ENCODE data around the gene CABLES2. TPM values are rescaled to one million over a fixed set of nuclear protein-coding genes. Genes with fewer than 3 reads are reported as not detected.

Gene CABLES2
- polyA plus RNA-seq, 2 donors = 1.6 to 2.4 TPM

GRCh38 chr20:62448788-62449187 is 41.7 kb upstream of the CABLES2 start:
- WGBS, 2 donors = 71 to 72% methylated on average over 14 of the region's 14 CpGs
- Histone ChIP-seq H3K4me1 (ENCODE audit: control insufficient read depth in 2 of 2, insufficient read depth in 2 of 2, low read length in 1 of 2) (no peaks in the 10 kb centered on the region), H3K4me3 (ENCODE audit: low read depth in 1 of 2, low read length in 2 of 2) (no peak overlapping the region), H3K36me3 (ENCODE audit: control insufficient read depth in 2 of 2, insufficient read depth in 2 of 2, low read length in 1 of 2) (no peaks in the 10 kb centered on the region), H3K9me3 (ENCODE audit: control insufficient read depth in 2 of 2, insufficient read depth in 1 of 2, low read depth in 1 of 2, low read length in 1 of 2) (no peaks in the 10 kb centered on the region), H3K27ac (ENCODE audit: low read depth in 2 of 2, low read length in 1 of 2) (no peak overlapping the region), H3K27me3 (ENCODE audit: control insufficient read depth in 1 of 2, insufficient read depth in 2 of 2, low read length in 2 of 2) (no peaks in the 10 kb centered on the region)

GRCh38 chr20:62448038-62448437 is 41.0 kb upstream of the CABLES2 start:
- Histone ChIP-seq H3K27ac (ENCODE audit: low read depth in 2 of 2, low read length in 1 of 2) (no peak overlapping the region), H3K36me3 (ENCODE audit: control insufficient read depth in 2 of 2, insufficient read depth in 2 of 2, low read length in 1 of 2) (no peaks in the 10 kb centered on the region), H3K4me3 (ENCODE audit: low read depth in 1 of 2, low read length in 2 of 2) (no peak overlapping the region), H3K27me3 (ENCODE audit: control insufficient read depth in 1 of 2, insufficient read depth in 2 of 2, low read length in 2 of 2) (no peaks in the 10 kb centered on the region), H3K9me3 (ENCODE audit: control insufficient read depth in 2 of 2, insufficient read depth in 1 of 2, low read depth in 1 of 2, low read length in 1 of 2) (no peaks in the 10 kb centered on the region), H3K4me1 (ENCODE audit: control insufficient read depth in 2 of 2, insufficient read depth in 2 of 2, low read length in 1 of 2) (no peaks in the 10 kb centered on the region)
- 62 to 69% methylated on average over 10 of the region's 10 CpGs for WGBS, 2 donors

GRCh38 chr20:62446888-62447869 is 40.1 kb upstream of the CABLES2 start:
- Histone ChIP-seq H3K27me3 (ENCODE audit: control insufficient read depth in 1 of 2, insufficient read depth in 2 of 2, low read length in 2 of 2) (no peaks in the 10 kb centered on the region), H3K4me3 (ENCODE audit: low read depth in 1 of 2, low read length in 2 of 2) (no peak overlapping the region), H3K36me3 (ENCODE audit: control insufficient read depth in 2 of 2, insufficient read depth in 2 of 2, low read length in 1 of 2) (no peaks in the 10 kb centered on the region), H3K27ac (ENCODE audit: low read depth in 2 of 2, low read length in 1 of 2) (no peak overlapping the region), H3K9me3 (ENCODE audit: control insufficient read depth in 2 of 2, insufficient read depth in 1 of 2, low read depth in 1 of 2, low read length in 1 of 2) (no peaks in the 10 kb centered on the region), H3K4me1 (ENCODE audit: control insufficient read depth in 2 of 2, insufficient read depth in 2 of 2, low read length in 1 of 2) (no peaks in the 10 kb centered on the region)
- WGBS, 2 donors = 78 to 85% methylated on average over 44 of the region's 44 CpGs

- Histone ChIP-seq H3K27me3 (ENCODE audit: control insufficient read depth in 1 of 2, insufficient read depth in 2 of 2, low read length in 2 of 2) (no peaks in the 10 kb centered on the region), H3K9me3 (ENCODE audit: control insufficient read depth in 2 of 2, insufficient read depth in 1 of 2, low read depth in 1 of 2, low read length in 1 of 2) (no peaks in the 10 kb centered on the region), H3K27ac (ENCODE audit: low read depth in 2 of 2, low read length in 1 of 2) (no peak overlapping the region), H3K4me1 (ENCODE audit: control insufficient read depth in 2 of 2, insufficient read depth in 2 of 2, low read length in 1 of 2) (no peaks in the 10 kb centered on the region), H3K36me3 (ENCODE audit: control insufficient read depth in 2 of 2, insufficient read depth in 2 of 2, low read length in 1 of 2) (no peaks in the 10 kb centered on the region), H3K4me3 (ENCODE audit: low read depth in 1 of 2, low read length in 2 of 2) (no peak overlapping the region)
- WGBS, 2 donors = 36 to 44% methylated on average over 12 of the region's 12 CpGs
These were observed 39.4 kb upstream of the CABLES2 start for GRCh38 chr20:62446481-62446880.

GRCh38 chr20:62445553-62446340 is 38.7 kb upstream of the CABLES2 start:
- no peaks in the 10 kb centered on the region for H3K4me1 ChIP-seq (ENCODE audit: control insufficient read depth in 2 of 2, insufficient read depth in 2 of 2, low read length in 1 of 2)
- H3K27me3 ChIP-seq (ENCODE audit: control insufficient read depth in 1 of 2, insufficient read depth in 2 of 2, low read length in 2 of 2) = no peaks in the 10 kb centered on the region
- H3K36me3 ChIP-seq (ENCODE audit: control insufficient read depth in 2 of 2, insufficient read depth in 2 of 2, low read length in 1 of 2) = no peaks in the 10 kb centered on the region
- no peaks in the 10 kb centered on the region for H3K9me3 ChIP-seq (ENCODE audit: control insufficient read depth in 2 of 2, insufficient read depth in 1 of 2, low read depth in 1 of 2, low read length in 1 of 2)
- 78 to 79% methylated on average over 28 to 34 of the region's 36 CpGs for WGBS, 2 donors
- no peak overlapping the region for H3K4me3 ChIP-seq (ENCODE audit: low read depth in 1 of 2, low read length in 2 of 2)
- H3K27ac ChIP-seq (ENCODE audit: low read depth in 2 of 2, low read length in 1 of 2) = no peak overlapping the region

GRCh38 chr20:62444286-62444685 is 37.2 kb upstream of the CABLES2 start:
- Histone ChIP-seq H3K36me3 (ENCODE audit: control insufficient read depth in 2 of 2, insufficient read depth in 2 of 2, low read length in 1 of 2) (no peaks in the 10 kb centered on the region), H3K27ac (ENCODE audit: low read depth in 2 of 2, low read length in 1 of 2) (no peak overlapping the region), H3K9me3 (ENCODE audit: control insufficient read depth in 2 of 2, insufficient read depth in 1 of 2, low read depth in 1 of 2, low read length in 1 of 2) (no peaks in the 10 kb centered on the region), H3K4me1 (ENCODE audit: control insufficient read depth in 2 of 2, insufficient read depth in 2 of 2, low read length in 1 of 2) (no peaks in the 10 kb centered on the region), H3K27me3 (ENCODE audit: control insufficient read depth in 1 of 2, insufficient read depth in 2 of 2, low read length in 2 of 2) (no peaks in the 10 kb centered on the region), H3K4me3 (ENCODE audit: low read depth in 1 of 2, low read length in 2 of 2) (no peak overlapping the region)
- WGBS, 2 donors = 90 to 98% methylated on average over 6 of the region's 6 CpGs

GRCh38 chr20:62441987-62442539 is 35.0 kb upstream of the CABLES2 start:
- H3K36me3 ChIP-seq (ENCODE audit: control insufficient read depth in 2 of 2, insufficient read depth in 2 of 2, low read length in 1 of 2) = no peaks in the 10 kb centered on the region
- 79 to 81% methylated on average over 15 to 16 of the region's 16 CpGs for WGBS, 2 donors
- peaks cover 0 to 3% of the 10 kb centered on the region in 2 donors for H3K27me3 ChIP-seq (ENCODE audit: control insufficient read depth in 1 of 2, insufficient read depth in 2 of 2, low read length in 2 of 2)
- H3K4me3 ChIP-seq (ENCODE audit: low read depth in 1 of 2, low read length in 2 of 2) = no peak overlapping the region
- no peaks in the 10 kb centered on the region for H3K9me3 ChIP-seq (ENCODE audit: control insufficient read depth in 2 of 2, insufficient read depth in 1 of 2, low read depth in 1 of 2, low read length in 1 of 2)
- peaks cover 0 to 3% of the 10 kb centered on the region in 2 donors for H3K4me1 ChIP-seq (ENCODE audit: control insufficient read depth in 2 of 2, insufficient read depth in 2 of 2, low read length in 1 of 2)
- H3K27ac ChIP-seq (ENCODE audit: low read depth in 2 of 2, low read length in 1 of 2) = no peak overlapping the region

- Histone ChIP-seq H3K27me3 (ENCODE audit: control insufficient read depth in 1 of 2, insufficient read depth in 2 of 2, low read length in 2 of 2) (peaks cover 0 to 3% of the 10 kb centered on the region in 2 donors), H3K27ac (ENCODE audit: low read depth in 2 of 2, low read length in 1 of 2) (no peak overlapping the region), H3K4me1 (ENCODE audit: control insufficient read depth in 2 of 2, insufficient read depth in 2 of 2, low read length in 1 of 2) (peaks cover 0 to 3% of the 10 kb centered on the region in 2 donors), H3K36me3 (ENCODE audit: control insufficient read depth in 2 of 2, insufficient read depth in 2 of 2, low read length in 1 of 2) (no peaks in the 10 kb centered on the region), H3K9me3 (ENCODE audit: control insufficient read depth in 2 of 2, insufficient read depth in 1 of 2, low read depth in 1 of 2, low read length in 1 of 2) (no peaks in the 10 kb centered on the region), H3K4me3 (ENCODE audit: low read depth in 1 of 2, low read length in 2 of 2) (no peak overlapping the region)
- WGBS, 2 donors = 66 to 72% methylated on average over 5 of the region's 5 CpGs
These were observed 32.1 kb upstream of the CABLES2 start for GRCh38 chr20:62439218-62439617.

- Histone ChIP-seq H3K9me3 (ENCODE audit: control insufficient read depth in 2 of 2, insufficient read depth in 1 of 2, low read depth in 1 of 2, low read length in 1 of 2) (no peaks in the 10 kb centered on the region), H3K4me3 (ENCODE audit: low read depth in 1 of 2, low read length in 2 of 2) (no peak overlapping the region), H3K4me1 (ENCODE audit: control insufficient read depth in 2 of 2, insufficient read depth in 2 of 2, low read length in 1 of 2) (peaks cover 0 to 3% of the 10 kb centered on the region in 2 donors), H3K27ac (ENCODE audit: low read depth in 2 of 2, low read length in 1 of 2) (no peak overlapping the region), H3K36me3 (ENCODE audit: control insufficient read depth in 2 of 2, insufficient read depth in 2 of 2, low read length in 1 of 2) (no peaks in the 10 kb centered on the region), H3K27me3 (ENCODE audit: control insufficient read depth in 1 of 2, insufficient read depth in 2 of 2, low read length in 2 of 2) (peaks cover 0 to 3% of the 10 kb centered on the region in 2 donors)
- WGBS, 2 donors = 46 to 56% methylated on average over 24 of the region's 24 CpGs
These were observed 30.8 kb upstream of the CABLES2 start for GRCh38 chr20:62437927-62438326.
